T-helper 2 cell treated with Interferon-gamma antibody and Interleukin-4, amounts not matched to agents 5 μg/mL and 100 μg/mL, for 36 hours (primary cell): ENCODE data around the gene COBL.

ENCODE experiments used
- DNase-seq: peaks from one replicate; pipeline ENCODE4 v3.0.0; 2021; ENCODE audit warnings: low spot score
- H3K27ac Mint-ChIP-seq: one replicate; pipeline ENCODE4 v1.8.0; 2021; ENCODE audit warnings: mild to moderate bottlenecking, mixed read lengths
- H3K27me3 Mint-ChIP-seq: one replicate; pipeline ENCODE4 v1.8.0; 2021; ENCODE audit warnings: low read depth, mixed read lengths
- H3K36me3 Mint-ChIP-seq: one replicate; pipeline ENCODE4 v1.8.0; 2021; ENCODE audit warnings: low read depth, mixed read lengths
- H3K4me1 Mint-ChIP-seq: one replicate; pipeline ENCODE4 v1.8.0; 2021; ENCODE audit warnings: low read depth, mixed read lengths
- H3K4me3 Mint-ChIP-seq: one replicate; pipeline ENCODE4 v1.8.0; 2022; ENCODE audit warnings: mild to moderate bottlenecking, moderate library complexity, mixed read lengths
- H3K9me3 Mint-ChIP-seq: one replicate; pipeline ENCODE4 v1.8.0; 2021; ENCODE audit warnings: mixed read lengths

COBL gene

GRCh38 chr7:51029131-51029530, 287.5 kb downstream of the COBL start:
- Mint-ChIP-seq H3K27ac (no peak overlapping the region), H3K36me3 (no peaks in the 10 kb centered on the region), H3K4me1 (no peaks in the 10 kb centered on the region), H3K4me3 (no peak overlapping the region), H3K9me3 (no peaks in the 10 kb centered on the region), H3K27me3 (peaks cover 3% of the 10 kb centered on the region)
- DNase-seq, result no peak

DNA sequence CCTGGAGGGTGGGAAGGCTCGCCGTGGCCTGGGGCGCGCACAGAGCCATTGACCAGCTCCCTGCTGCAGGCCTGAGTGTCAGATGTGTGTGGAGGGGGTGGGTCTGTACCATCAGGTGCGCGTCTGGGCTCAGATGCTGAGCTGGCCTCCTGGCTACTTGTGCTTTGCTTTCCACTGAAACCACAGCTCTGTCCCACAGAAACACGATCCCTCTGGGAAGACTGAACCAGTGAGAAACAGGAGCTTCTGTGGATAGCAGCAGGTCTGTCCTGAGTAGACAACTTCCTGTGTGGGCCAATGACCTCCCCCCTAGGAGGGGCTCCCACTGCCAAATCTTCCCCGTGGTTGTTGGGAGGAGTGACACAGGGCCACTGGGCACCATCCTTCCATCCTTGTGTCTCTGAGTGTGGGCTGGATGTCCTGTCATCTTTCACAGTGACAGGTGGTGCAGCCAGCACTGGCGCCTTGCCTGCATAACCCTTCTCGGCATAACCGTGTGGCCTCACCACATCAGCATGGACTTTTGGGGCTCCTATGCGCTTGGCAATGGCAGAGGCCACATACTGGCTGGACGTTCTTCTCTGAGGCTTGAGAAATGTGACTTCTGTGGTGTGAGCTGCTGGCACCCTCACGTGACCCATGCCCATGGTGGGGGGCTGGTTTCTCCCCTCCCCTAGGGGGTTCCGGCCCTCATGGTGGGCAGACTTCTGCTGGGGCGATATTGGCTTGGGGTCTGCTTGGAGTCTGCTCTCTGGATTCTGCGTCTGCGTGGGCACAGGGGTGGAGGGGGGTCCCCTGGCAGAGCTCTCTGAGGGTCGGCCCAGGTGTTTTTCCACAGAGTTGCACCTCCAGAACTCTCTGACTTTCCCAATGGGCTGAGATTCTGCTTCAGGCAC, 288.4 kb downstream of the COBL start:
- Mint-ChIP-seq H3K36me3 (no peaks in the 10 kb centered on the region), H3K27ac (no peak overlapping the region), H3K4me1 (no peaks in the 10 kb centered on the region), H3K27me3 (peaks cover 3% of the 10 kb centered on the region), H3K9me3 (no peaks in the 10 kb centered on the region), H3K4me3 (no peak overlapping the region)
- DNase-seq, result no peak

DNA sequence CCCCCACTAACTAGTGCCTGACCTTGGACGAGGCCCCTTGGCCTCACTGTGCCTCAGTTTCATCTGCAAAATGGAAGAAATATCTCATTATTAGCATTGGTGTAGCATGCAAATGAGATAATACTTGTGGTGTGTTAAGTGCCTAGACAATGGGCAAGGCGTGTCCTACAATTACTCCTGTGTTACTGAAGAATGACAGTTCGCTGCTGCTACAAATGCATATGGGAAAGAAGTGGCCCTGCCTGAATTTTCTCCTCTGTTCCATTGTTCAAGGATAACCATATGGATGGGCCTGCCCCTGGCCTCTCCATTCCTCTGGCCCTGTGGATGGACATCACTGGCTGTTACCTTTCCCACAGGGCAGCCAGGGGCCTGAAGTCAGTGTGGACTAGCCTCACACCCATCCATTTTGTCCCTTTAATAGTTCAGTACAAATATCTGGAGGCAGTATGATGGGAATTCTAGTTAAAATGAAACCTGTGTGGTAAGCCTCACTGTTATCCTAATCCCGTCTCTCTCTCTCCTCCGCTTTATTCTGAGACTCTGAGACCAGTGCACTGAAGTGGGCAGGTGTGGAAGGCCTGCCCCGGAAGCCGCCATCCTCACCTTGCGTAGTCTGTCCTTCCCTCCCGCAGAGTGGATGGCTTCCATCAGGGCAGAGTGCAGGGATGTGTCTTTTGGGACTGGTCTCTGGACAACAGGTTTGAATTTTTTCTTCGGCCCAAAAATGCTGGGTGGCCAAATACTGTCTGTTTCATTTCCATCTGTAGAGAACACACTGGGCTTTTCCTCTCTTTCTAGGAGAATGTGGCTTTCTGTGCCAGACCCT, 289.3 kb downstream of the COBL start:
- Mint-ChIP-seq H3K4me3 (no peak overlapping the region), H3K4me1 (no peaks in the 10 kb centered on the region), H3K27me3 (no peaks in the 10 kb centered on the region), H3K36me3 (no peaks in the 10 kb centered on the region), H3K9me3 (no peaks in the 10 kb centered on the region), H3K27ac (no peak overlapping the region)
- no peak for DNase-seq

GRCh38 chr7:51026341-51026740, 290.3 kb downstream of the COBL start:
- H3K27me3 Mint-ChIP-seq, result no peaks in the 10 kb centered on the region
- H3K4me1 Mint-ChIP-seq, result no peaks in the 10 kb centered on the region
- H3K36me3 Mint-ChIP-seq, result no peaks in the 10 kb centered on the region
- no peaks in the 10 kb centered on the region for H3K9me3 Mint-ChIP-seq
- H3K27ac Mint-ChIP-seq, result no peak overlapping the region
- DNase-seq, result no peak
- no peak overlapping the region for H3K4me3 Mint-ChIP-seq

DNA sequence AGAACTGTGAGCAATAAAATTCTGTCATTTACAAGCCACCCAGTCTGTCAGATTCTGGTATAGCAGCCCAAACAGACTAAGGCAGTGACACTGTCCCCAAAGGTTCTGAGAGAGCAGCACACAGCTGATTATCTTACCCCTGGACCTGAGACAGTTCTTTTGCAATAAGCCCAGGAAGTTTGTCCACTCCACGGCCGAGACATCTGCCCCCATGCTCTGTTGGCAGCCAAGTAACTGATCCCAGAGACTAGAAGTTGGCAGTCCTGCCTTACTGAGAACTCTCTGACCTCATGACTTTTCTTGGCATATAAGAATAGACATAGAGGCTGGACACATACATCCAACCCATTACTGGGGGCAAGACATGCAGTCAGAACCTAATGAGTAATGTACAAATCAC, 290.9 kb downstream of the COBL start:
- no peaks in the 10 kb centered on the region for H3K36me3 Mint-ChIP-seq
- no peaks in the 10 kb centered on the region for H3K27me3 Mint-ChIP-seq
- DNase-seq, result no peak
- no peak overlapping the region for H3K4me3 Mint-ChIP-seq
- no peaks in the 10 kb centered on the region for H3K9me3 Mint-ChIP-seq
- no peaks in the 10 kb centered on the region for H3K4me1 Mint-ChIP-seq
- no peak overlapping the region for H3K27ac Mint-ChIP-seq

- Mint-ChIP-seq H3K4me1 (no peaks in the 10 kb centered on the region), H3K9me3 (no peaks in the 10 kb centered on the region), H3K4me3 (no peak overlapping the region), H3K27me3 (no peaks in the 10 kb centered on the region), H3K27ac (no peak overlapping the region), H3K36me3 (no peaks in the 10 kb centered on the region)
- DNase-seq, result no peak
Observed at GRCh38 chr7:51024867-51025266, 291.7 kb downstream of the COBL start.

DNA sequence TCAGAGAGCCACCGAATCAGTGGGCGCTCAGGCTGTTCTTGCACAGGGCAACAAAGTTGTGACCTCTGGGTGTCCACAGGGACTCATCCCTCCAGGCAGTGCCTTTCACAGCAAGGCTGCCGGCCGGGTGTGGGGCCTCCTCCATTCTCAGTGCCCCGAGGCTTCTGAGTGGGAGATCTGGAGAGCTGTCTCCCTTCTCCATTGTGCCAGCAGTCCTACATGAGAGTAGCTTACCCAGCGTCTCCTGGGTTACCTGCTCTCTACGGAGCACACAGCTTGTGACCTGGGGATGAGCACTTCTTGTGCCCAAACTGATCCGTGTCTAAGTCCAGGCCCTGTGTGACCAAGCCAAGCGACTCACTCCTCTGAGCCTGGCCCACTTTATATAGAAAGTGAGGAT, 293.1 kb downstream of the COBL start:
- Mint-ChIP-seq H3K36me3 (no peaks in the 10 kb centered on the region), H3K4me1 (no peaks in the 10 kb centered on the region), H3K9me3 (no peaks in the 10 kb centered on the region), H3K4me3 (no peak overlapping the region), H3K27me3 (no peaks in the 10 kb centered on the region), H3K27ac (no peak overlapping the region)
- DNase-seq, result no peak

- Mint-ChIP-seq H3K27me3 (no peaks in the 10 kb centered on the region), H3K4me3 (no peak overlapping the region), H3K4me1 (no peaks in the 10 kb centered on the region), H3K27ac (no peak overlapping the region), H3K9me3 (no peaks in the 10 kb centered on the region), H3K36me3 (no peaks in the 10 kb centered on the region)
- DNase-seq, result no peak
Observed at GRCh38 chr7:51022821-51023220, 293.8 kb downstream of the COBL start.

DNA sequence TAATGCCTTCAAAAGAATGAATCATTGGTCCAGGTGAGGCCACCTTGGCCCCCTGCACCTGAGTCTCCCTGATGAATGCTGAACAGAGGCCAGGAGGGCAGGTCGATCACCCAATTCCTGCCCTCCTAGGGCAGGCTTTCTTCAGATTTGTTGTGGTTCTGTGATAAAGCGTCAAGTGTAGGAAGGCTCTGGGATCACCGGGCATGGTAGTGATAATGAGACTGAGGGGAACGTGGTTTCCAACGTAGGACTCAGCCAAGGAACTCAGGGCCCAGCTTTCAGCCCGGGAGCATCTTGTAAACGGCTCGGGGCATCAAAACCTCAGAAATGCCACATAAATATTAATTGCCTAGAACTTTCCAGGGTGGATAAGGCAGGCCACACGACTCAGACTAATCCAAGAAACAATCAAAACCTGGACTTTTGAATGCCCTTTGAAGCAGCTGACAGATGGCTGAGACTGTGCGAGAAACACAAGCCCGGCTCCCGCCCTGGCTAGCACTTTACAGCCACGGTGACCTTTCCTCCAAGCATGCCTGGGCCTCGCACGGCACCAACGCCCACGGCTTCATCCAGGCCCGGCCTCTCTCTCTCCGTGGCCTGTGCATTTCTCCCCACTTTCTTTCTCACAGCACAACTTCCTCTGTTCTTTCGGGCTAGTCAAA, 294.6 kb downstream of the COBL start:
- H3K36me3 Mint-ChIP-seq, result no peaks in the 10 kb centered on the region
- H3K27ac Mint-ChIP-seq, result no peak overlapping the region
- H3K9me3 Mint-ChIP-seq, result no peaks in the 10 kb centered on the region
- H3K27me3 Mint-ChIP-seq, result no peaks in the 10 kb centered on the region
- no peak for DNase-seq
- no peak overlapping the region for H3K4me3 Mint-ChIP-seq
- H3K4me1 Mint-ChIP-seq, result no peaks in the 10 kb centered on the region

GRCh38 chr7:51020944-51021343, 295.7 kb downstream of the COBL start:
- H3K9me3 Mint-ChIP-seq, result no peaks in the 10 kb centered on the region
- H3K27me3 Mint-ChIP-seq, result no peaks in the 10 kb centered on the region
- no peaks in the 10 kb centered on the region for H3K36me3 Mint-ChIP-seq
- no peak for DNase-seq
- H3K27ac Mint-ChIP-seq, result no peak overlapping the region
- no peaks in the 10 kb centered on the region for H3K4me1 Mint-ChIP-seq
- no peak overlapping the region for H3K4me3 Mint-ChIP-seq

GRCh38 chr7:51019891-51020870, 296.4 kb downstream of the COBL start:
- Mint-ChIP-seq H3K4me1 (no peaks in the 10 kb centered on the region), H3K27me3 (no peaks in the 10 kb centered on the region), H3K27ac (no peak overlapping the region), H3K9me3 (no peaks in the 10 kb centered on the region), H3K36me3 (no peaks in the 10 kb centered on the region), H3K4me3 (no peak overlapping the region)
- DNase-seq, result no peak

DNA sequence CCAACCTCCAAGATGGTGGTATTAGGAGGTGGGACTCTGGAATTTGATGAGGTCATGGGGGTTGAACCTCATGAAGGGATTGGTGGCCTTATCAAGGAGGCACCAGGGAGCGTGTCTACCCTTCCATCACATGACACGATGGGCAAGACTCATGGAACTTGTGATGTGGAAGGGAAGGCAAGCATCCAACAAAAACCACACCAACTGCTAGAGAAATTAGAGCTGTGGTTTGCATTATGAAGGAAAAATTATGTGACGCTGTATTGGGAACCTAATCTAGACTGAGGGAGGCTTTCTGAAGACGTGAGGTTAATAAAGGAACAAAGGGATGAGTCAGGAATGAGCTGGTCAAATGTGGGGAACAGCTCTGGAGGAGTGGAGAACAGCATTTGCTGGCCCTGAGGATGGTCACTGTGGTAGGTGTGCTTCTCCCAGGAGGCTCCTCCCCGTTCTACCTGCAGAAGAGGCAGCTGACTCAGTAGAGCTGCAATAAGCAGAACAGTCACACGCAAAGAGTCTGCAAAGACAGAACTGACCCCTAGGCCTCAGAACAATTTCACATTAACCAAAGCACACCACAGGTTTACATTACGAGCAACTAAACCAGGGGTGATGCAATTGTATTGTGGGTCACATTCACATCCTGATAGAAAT, 297.3 kb downstream of the COBL start:
- Mint-ChIP-seq H3K36me3 (no peaks in the 10 kb centered on the region), H3K27ac (no peak overlapping the region), H3K4me3 (no peak overlapping the region), H3K27me3 (no peaks in the 10 kb centered on the region), H3K9me3 (no peaks in the 10 kb centered on the region), H3K4me1 (no peaks in the 10 kb centered on the region)
- DNase-seq, result no peak
